ENCODE results near the gene MAGI2.

- TF ChIP-seq EZH2 (IDR thresholded peaks at IDR 0.05; ENCODE audit: insufficient read depth, poor library complexity, severe bottlenecking), result no peak
- no peak for TF ChIP-seq EZH2phosphoT487 (IDR thresholded peaks at IDR 0.05; ENCODE audit: insufficient read depth, low read depth)
Observed at GRCh38 chr7:78118470-78118869, 1335.0 kb downstream of the MAGI2 start.
